HG03135 (cell line): ENCODE results near the gene NXNL1.

Experiments
- ATAC-seq: cut with Tn5 transposase; IDR thresholded peaks from one replicate; pipeline ENCODE4 v1.9.1; 2021; ENCODE audit warnings: mild to moderate bottlenecking, moderate library complexity; ENCODE audit not compliant: unreplicated experiment

Gene NXNL1

GRCh38 chr19:17458970-17459369 is 1.8 kb downstream of the NXNL1 start:
- no peak for ATAC-seq

GRCh38 chr19:17457616-17458015 is 3.1 kb downstream of the NXNL1 start:
- no peak for ATAC-seq

GRCh38 chr19:17456127-17456526 is 4.6 kb downstream of the NXNL1 start:
- no peak for ATAC-seq

- no peak for ATAC-seq
These were observed 5.2 kb downstream of the NXNL1 start for GRCh38 chr19:17455308-17456123.

- ATAC-seq: no peak
These were observed 6.1 kb downstream of the NXNL1 start for GRCh38 chr19:17454576-17455071.

- ATAC-seq: no peak
These were observed 8.9 kb downstream of the NXNL1 start for GRCh38 chr19:17451820-17452219.

GRCh38 chr19:17450264-17451075 is 10.3 kb downstream of the NXNL1 start:
- ATAC-seq: no peak

- no peak for ATAC-seq
These were observed 12.4 kb downstream of the NXNL1 start, which contains the start of gene TMEM221 for GRCh38 chr19:17448131-17448967. TSS of gene TMEM221 (minus strand) at chr19:17448668. CDS start at chr19:17448462, 206 bp downstream.

- no peak for ATAC-seq
These were observed 13.0 kb downstream of the NXNL1 start for GRCh38 chr19:17447704-17448130.

- ATAC-seq: no peak
These were observed 15.1 kb downstream of the NXNL1 start for GRCh38 chr19:17445526-17446165.

GRCh38 chr19:17441241-17442021 is 19.3 kb downstream of the NXNL1 start:
- ATAC-seq: no peak

GRCh38 chr19:17436874-17437267 is 23.9 kb downstream of the NXNL1 start:
- no peak for ATAC-seq

GRCh38 chr19:17436094-17436873 is 24.4 kb downstream of the NXNL1 start:
- ATAC-seq: no peak

GRCh38 chr19:17435218-17435617 is 25.5 kb downstream of the NXNL1 start:
- ATAC-seq: no peak

GRCh38 chr19:17431417-17431816 is 29.3 kb downstream of the NXNL1 start:
- no peak for ATAC-seq

- no peak for ATAC-seq
These were observed 31.0 kb downstream of the NXNL1 start for GRCh38 chr19:17429641-17430113.

GRCh38 chr19:17424743-17425365 is 35.9 kb downstream of the NXNL1 start:
- no peak for ATAC-seq
